Heart right ventricle (tissue), 16 donors: Measurements from ENCODE around the gene EFNA3. TPM values are rescaled to one million over a fixed set of nuclear protein-coding genes. Genes with fewer than 3 reads are reported as not detected.

ENCODE experiments used
- ATAC-seq, 8 donors: fragments of 200-7000 bp; cut with Tn5 transposase; one replicate each; pipeline ENCODE4 v1.9.1; 2020; ENCODE audit warnings: mild to moderate bottlenecking in 8 of 8, moderate library complexity in 8 of 8, moderate number of reproducible peaks in 1 of 8
- DNase-seq, 2 donors: peaks; one replicate each; pipeline ENCODE4 v3.0.0-alpha.2; 2020
- H3K27ac ChIP-seq, 10 donors: fragments of 200-600 bp; sonication (generic) in 2 of 10; one replicate each; pipeline versions ENCODE4 v1.5.0 to v1.8.0; 2020 to 2022; ENCODE audit warnings: mild to moderate bottlenecking in 3 of 10
- H3K27me3 ChIP-seq, 7 donors: fragments of 200-600 bp; one replicate each; pipeline ENCODE4 v1.8.0; 2021 to 2022; ENCODE audit warnings: mild to moderate bottlenecking in 2 of 7
- H3K36me3 ChIP-seq, 9 donors: fragments of 200-600 bp; sonication (generic) in 1 of 9; one replicate each; pipeline versions ENCODE4 v1.5.0 to v1.8.0; 2020 to 2022; ENCODE audit warnings: mild to moderate bottlenecking in 2 of 9
- H3K4me1 ChIP-seq, 9 donors: fragments of 200-600 bp; sonication (generic) in 1 of 9; one replicate each; pipeline versions ENCODE4 v1.5.0 to v1.8.0; 2020 to 2022; ENCODE audit warnings: mild to moderate bottlenecking in 4 of 9
- H3K4me3 ChIP-seq, 10 donors: fragments of 200-600 bp; sonication (generic) in 2 of 10; one replicate each; pipeline versions ENCODE4 v1.5.0 to v1.8.0; 2020 to 2022; ENCODE audit warnings: mild to moderate bottlenecking in 7 of 10, moderate library complexity in 2 of 10
- H3K9me3 ChIP-seq, 11 donors: fragments of 200-600 bp in 10 of 11; sonication (generic) in 2 of 11; one replicate each; pipeline versions ENCODE4 v1.5.0 to v1.8.0; 2013 to 2022; ENCODE audit warnings: mild to moderate bottlenecking in 2 of 11, control low read depth in 1 of 11, moderate library complexity in 1 of 11
- WGBS, 2 donors: extraction: QIAGEN DNeasy Blood & Tissue Kit; methylation state at CpG; one replicate each; pipeline ENCODE4 v1.1.7; 2013; ENCODE audit warnings: inconsistent platforms in 1 of 2; 5-methylcytosine and 5-hydroxymethylcytosine counted together
- intact Hi-C, 10 donors: fragments of 100-400 bp; cut with DNase I; formaldehyde crosslinking; loops; one replicate each; pipeline versions ENCODE4 v1.11.1 to v1.14.2; 2022
- polyA plus RNA-seq, 2 donors: library from polyadenylated mRNA; stranded (reverse); fragments of 200-250 nt; gene quantifications; one replicate each; pipeline ENCODE4 v1.2.3, GENCODE V29; 2013
- total RNA-seq, 10 donors: library from RNA; stranded (reverse); fragmentation: NEBNext Ultra II Directional in 3 of 10; extraction: Animal tissue kit (Norgen Biotek cat#: 25700) in 3 of 10; gene quantifications; one replicate each; pipeline versions ENCODE4 v1.2.1 to v1.2.4, GENCODE V29; 2021 to 2023
- TF ChIP-seq, protein P1 (sequence below), 9 donors: fragments of 200-600 bp; sonication (generic) in 2 of 9; IDR thresholded peaks; one replicate each; pipeline versions ENCODE4 v1.5.0 to v1.8.0; 2021 to 2022; ENCODE audit warnings: antibody characterized with exemption in 9 of 9, mild to moderate bottlenecking in 5 of 9, moderate library complexity in 1 of 9
- donor health status: Arrhythmogenic right ventricular cardiomyopathy.
- donor health status: ischemic (EF 13 %, LVEDD 7.1; RV severe dilation, severe dysfunction).
- donor health status: healthy with polysubstance abuse.
- donor health status: DM: no; HTN: yes; CAD: no.
- donor health status: DM: no; HTN: no; CAD: no.
- donor health status: ischemic (EF 25% LVEDD 6.9; RV normal size, moderate dysfunction).
- donor health status: ischemic (EF 25% LVEDD 5.7; RV mildly dilated, moderate dysfunction).
- donor health status: healthy.
- donor health status: DM: yes; HTN: yes; CAD: no.
- donor health status: Ischemic cardiomyopathy.
- donor health status: ischemic (EF 35%, LVEDD 5.7; RV mildly dilated, moderate dysfunction).
- donor health status: nonischemic (EF 11% LVEDD 7.7; RV severe dilation, severe dysfunction).
- donor health status: DM: yes; HTN: yes; CAD: no.
- donor health status: PGD.
- donor health status: ischemic (EF 29% LVEDD 5.4; RV normal size, mild dysfunction).
- donor health status: nonischemic (EF 23%, LVEDD 6.1; RV moderate dilation, normal function).

EFNA3 gene
- total and polyA plus RNA-seq, 12 donors: 0.23 to 1.9 (median 0.47) TPM; not detected in 1

DNA sequence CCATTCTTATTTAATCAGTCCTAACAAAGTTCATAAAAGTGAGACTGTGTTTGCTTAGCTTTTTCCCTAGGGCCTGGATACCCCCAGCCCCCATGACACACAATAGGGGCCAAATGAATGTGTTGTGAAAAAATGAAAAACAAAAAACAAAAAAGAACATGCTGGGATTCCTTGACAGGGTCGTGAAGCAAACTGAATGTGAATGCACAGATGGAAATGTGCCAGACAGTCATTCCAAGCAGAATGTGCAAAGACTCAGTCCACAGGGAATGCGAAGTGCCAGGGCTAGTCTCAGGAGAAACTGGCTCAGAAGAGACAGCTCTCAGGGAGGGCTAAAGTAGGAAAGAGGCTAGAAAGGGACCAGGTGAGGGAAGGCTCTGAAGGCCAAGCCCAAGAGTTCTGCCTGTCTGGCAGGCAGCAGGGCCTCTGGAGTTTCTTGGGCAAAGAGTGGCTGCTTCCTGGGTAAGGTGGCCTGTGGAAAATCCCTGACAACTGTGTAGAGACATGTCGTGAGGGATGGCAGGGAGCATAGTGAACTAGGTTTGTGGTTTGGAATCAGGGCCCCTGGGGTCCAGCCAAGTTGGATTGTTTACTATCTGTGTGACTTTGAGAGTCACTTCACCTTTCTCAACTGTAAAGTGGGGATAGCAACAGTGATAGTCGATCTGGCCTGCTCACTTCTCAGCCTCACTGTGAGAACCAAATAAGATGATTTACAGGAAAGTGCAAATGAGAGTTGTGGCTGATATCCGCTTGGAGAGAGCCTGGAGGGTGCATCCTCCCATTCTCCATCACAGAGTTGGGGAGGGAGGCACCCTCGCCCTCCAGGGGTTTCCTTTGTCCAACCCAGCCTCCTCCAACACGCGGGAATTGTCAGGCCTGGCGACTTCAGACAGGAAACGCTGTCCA lies 28.7 kb upstream of the EFNA3 start:
- H3K27me3 ChIP-seq: no peaks in the 10 kb centered on the region
- 18 to 20% methylated on average over 10 of the region's 10 CpGs for WGBS, 2 donors
- intact Hi-C loops: loop anchor here in 5 of 10 donors (2.0 to 10.0 kb wide), 8 partner anchors 32 to 565 kb away; partner anchors contain the start of genes CKS1B (in 2 of the 5), SHC1 (in 2 of the 5), PBXIP1 (in 1 of the 5) and ZBTB7B (in 1 of the 5)
- peak overlapping the region; percentile 53 to 98 (median 94) for H3K27ac ChIP-seq
- TF ChIP-seq, protein P1, sequence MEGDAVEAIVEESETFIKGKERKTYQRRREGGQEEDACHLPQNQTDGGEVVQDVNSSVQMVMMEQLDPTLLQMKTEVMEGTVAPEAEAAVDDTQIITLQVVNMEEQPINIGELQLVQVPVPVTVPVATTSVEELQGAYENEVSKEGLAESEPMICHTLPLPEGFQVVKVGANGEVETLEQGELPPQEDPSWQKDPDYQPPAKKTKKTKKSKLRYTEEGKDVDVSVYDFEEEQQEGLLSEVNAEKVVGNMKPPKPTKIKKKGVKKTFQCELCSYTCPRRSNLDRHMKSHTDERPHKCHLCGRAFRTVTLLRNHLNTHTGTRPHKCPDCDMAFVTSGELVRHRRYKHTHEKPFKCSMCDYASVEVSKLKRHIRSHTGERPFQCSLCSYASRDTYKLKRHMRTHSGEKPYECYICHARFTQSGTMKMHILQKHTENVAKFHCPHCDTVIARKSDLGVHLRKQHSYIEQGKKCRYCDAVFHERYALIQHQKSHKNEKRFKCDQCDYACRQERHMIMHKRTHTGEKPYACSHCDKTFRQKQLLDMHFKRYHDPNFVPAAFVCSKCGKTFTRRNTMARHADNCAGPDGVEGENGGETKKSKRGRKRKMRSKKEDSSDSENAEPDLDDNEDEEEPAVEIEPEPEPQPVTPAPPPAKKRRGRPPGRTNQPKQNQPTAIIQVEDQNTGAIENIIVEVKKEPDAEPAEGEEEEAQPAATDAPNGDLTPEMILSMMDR (IDR thresholded peaks at IDR 0.05): no peak
- H3K9me3 ChIP-seq: no peaks in the 10 kb centered on the region
- H3K4me1 ChIP-seq: peaks cover 12 to 49% (median 32%) of the 10 kb centered on the region in 9 donors
- H3K4me3 ChIP-seq: peak overlapping the region; percentile 51 to 98 (median 84)
- DNase-seq (no peak), ATAC-seq (no peak)
- peaks cover 0 to 18% (median 12%) of the 10 kb centered on the region in 9 donors for H3K36me3 ChIP-seq

DNA sequence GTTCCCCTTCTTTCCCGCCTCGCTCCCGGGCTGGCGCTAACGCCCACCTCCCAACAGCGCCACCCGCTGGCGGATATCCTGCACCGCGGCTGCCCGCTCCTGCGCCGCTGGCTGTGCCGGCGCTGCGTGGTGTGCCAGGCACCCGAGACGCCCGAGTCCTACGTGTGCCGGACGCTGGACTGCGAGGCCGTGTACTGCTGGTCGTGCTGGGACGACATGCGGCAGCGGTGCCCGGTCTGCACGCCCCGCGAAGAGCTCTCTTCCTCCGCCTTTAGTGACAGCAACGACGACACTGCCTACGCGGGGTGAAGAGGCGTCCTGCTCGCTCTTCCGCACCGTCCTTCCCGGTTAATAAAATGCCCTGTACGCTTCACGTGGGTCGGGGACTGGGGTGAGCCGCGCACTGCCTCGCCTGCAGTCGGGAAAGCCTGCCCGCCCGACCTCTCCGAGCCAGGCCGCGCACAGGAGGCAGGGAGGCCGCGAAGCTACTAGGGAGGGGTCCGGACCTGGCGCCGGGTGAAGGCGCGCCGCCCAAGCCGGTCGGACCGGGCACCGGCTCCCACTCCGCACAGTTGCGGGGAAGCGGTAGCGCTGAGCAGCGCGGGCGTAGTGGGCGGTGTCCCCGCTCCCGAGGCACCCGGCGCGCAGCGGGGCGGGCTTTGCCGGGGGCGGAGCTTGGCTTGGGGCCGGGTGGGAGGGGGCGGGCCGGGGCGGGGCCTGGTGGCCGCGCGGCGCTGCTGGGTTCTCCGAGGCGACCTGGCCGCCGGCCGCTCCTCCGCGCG lies 27.9 kb upstream of the EFNA3 start, which contains the start of gene ADAM15:
Gene ADAM15, plus strand, starts transcription at position 757 of the 782 bp plus-strand sequence. CDS start 71 bp downstream, outside the sequence.
- 0 to 1% methylated on average over 85 to 99 of the region's 99 CpGs for WGBS, 2 donors
- no peaks in the 10 kb centered on the region for H3K9me3 ChIP-seq
- H3K36me3 ChIP-seq: peaks cover 0 to 26% (median 15%) of the 10 kb centered on the region in 9 donors
- H3K27ac ChIP-seq: peak within 1 kb of the TSS; percentile 53 to 98 (median 94)
- ATAC-seq (peak; percentile 73 to 91 (median 82)), DNase-seq (peak; percentile 82 to 88)
- H3K4me1 ChIP-seq: peaks cover 12 to 45% (median 27%) of the 10 kb centered on the region in 9 donors
- H3K4me3 ChIP-seq: peak within 1 kb of the TSS; percentile 51 to 98 (median 84)
- intact Hi-C loops: loop anchor here in 4 of 10 donors (2.0 to 10.0 kb wide), 7 partner anchors 33 to 566 kb away; partner anchors contain the start of genes CKS1B (in 2 of the 4), SHC1 (in 2 of the 4), PBXIP1 (in 1 of the 4) and ZBTB7B (in 1 of the 4)
- H3K27me3 ChIP-seq: no peaks in the 10 kb centered on the region
- TF ChIP-seq, protein P1 (IDR thresholded peaks at IDR 0.05): peak; percentile 85 to 96 (median 92)

DNA sequence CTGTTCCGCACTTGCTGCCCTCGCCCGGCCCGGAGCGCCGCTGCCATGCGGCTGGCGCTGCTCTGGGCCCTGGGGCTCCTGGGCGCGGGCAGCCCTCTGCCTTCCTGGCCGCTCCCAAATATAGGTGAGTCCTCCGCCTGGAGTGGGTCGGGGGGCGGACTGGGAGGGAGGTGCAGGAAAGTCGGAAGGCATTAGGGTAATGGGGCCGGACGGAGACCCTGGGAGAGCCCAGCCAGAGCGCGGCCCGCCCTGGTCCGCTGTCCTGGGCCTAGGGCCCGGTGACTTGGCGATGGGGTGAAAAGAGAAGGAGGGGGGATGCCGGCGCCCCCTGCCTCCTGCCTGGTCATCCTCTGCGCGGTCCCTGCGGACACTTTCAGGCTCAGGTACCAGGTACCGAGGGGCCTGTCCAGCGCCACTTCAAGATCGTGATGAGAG lies 27.3 kb upstream of the EFNA3 start:
- peak overlapping the region; percentile 51 to 98 (median 84) for H3K4me3 ChIP-seq
- no peak for DNase-seq
- 1% methylated on average over 31 of the region's 31 CpGs for WGBS, 2 donors
- no peaks in the 10 kb centered on the region for H3K27me3 ChIP-seq
- H3K9me3 ChIP-seq: no peaks in the 10 kb centered on the region
- TF ChIP-seq, protein P1 (IDR thresholded peaks at IDR 0.05): no peak
- peaks cover 12 to 45% (median 27%) of the 10 kb centered on the region in 9 donors for H3K4me1 ChIP-seq
- ATAC-seq: peak in 7 of 8 donors; percentile 0 to 16 (median 4)
- H3K36me3 ChIP-seq: peaks cover 0 to 32% (median 20%) of the 10 kb centered on the region in 9 donors
- intact Hi-C loops: loop anchor here in 4 of 10 donors (2.0 to 10.0 kb wide), 7 partner anchors 33 to 567 kb away; partner anchors contain the start of genes CKS1B (in 2 of the 4), SHC1 (in 2 of the 4), PBXIP1 (in 1 of the 4) and ZBTB7B (in 1 of the 4)
- peak overlapping the region; percentile 53 to 98 (median 94) for H3K27ac ChIP-seq
